CD4-positive, alpha-beta T cell (primary cell): Measurements from ENCODE around the gene VSIG10L2. TPM values are rescaled to one million over a fixed set of nuclear protein-coding genes. Genes with fewer than 3 reads are reported as not detected.

Experiments used
- ATAC-seq: fragments of 200-7000 bp; cut with Tn5 transposase; one replicate; pipeline ENCODE4 v1.10.0; 2022; ENCODE audit warnings: mild to moderate bottlenecking; ENCODE audit not compliant: poor library complexity
- CTCF ChIA-PET: fragments of 350-600 bp; sonication (Branson Sonifier 250); formaldehyde crosslinking; loops from one replicate; lab custom pipeline; 2021; ENCODE audit warnings: antibody characterized with exemption, inconsistent platforms; lab: Charles Lee
- POLR2A ChIA-PET: fragments of 350-600 bp; sonication (Branson Sonifier 250); formaldehyde crosslinking; loops from one replicate; lab custom pipeline; 2021; ENCODE audit warnings: antibody characterized with exemption, inconsistent platforms; lab: Charles Lee
- DNase-seq, 14 experiments: peaks; one replicate each; pipeline ENCODE4 v3.0.0-alpha.2; 2013 to 2020; ENCODE audit warnings: mixed read lengths in 2 of 14
- H3K27ac ChIP-seq, 2 donors: one replicate each; pipeline versions ENCODE4 v1.5.1 to v1.7.0; 2013; ENCODE audit warnings: low read length in 2 of 2, low read depth in 1 of 2, mild to moderate bottlenecking in 1 of 2
- H3K27me3 ChIP-seq, 2 experiments: 1 replicate in 1 of 2; 2 replicates in 1 of 2; pipeline versions ENCODE4 v1.6.1 to v1.7.0; 2013; ENCODE audit warnings: low read length in 2 of 2, control low read depth in 1 of 2, mild to moderate bottlenecking in 1 of 2, moderate library complexity in 1 of 2; ENCODE audit not compliant: insufficient read depth in 2 of 2, control insufficient read depth in 1 of 2
- H3K36me3 ChIP-seq: one replicate; pipeline ENCODE4 v1.6.1; 2013; ENCODE audit warnings: low read length, control low read depth; ENCODE audit not compliant: insufficient read depth
- H3K4me1 ChIP-seq: one replicate; pipeline ENCODE4 v1.6.1; 2013; ENCODE audit warnings: low read length, control low read depth; ENCODE audit not compliant: insufficient read depth
- H3K4me3 ChIP-seq: one replicate; pipeline ENCODE4 v1.5.1; 2013; ENCODE audit warnings: mild to moderate bottlenecking, low read length, moderate library complexity
- H3K9me3 ChIP-seq, 2 experiments: 1 replicate in 1 of 2; 2 replicates in 1 of 2; pipeline versions ENCODE4 v1.6.1 to v1.7.0; 2013; ENCODE audit warnings: low read length in 2 of 2, mild to moderate bottlenecking in 2 of 2, control low read depth in 1 of 2, moderate library complexity in 1 of 2; ENCODE audit not compliant: control insufficient read depth in 1 of 2, insufficient read depth in 1 of 2
- H3K27ac Mint-ChIP-seq: one replicate; pipeline ENCODE4 v1.8.0; 2020; ENCODE audit warnings: mixed read lengths
- H3K27me3 Mint-ChIP-seq: one replicate; pipeline ENCODE4 v1.8.0; 2021; ENCODE audit warnings: mixed read lengths
- H3K36me3 Mint-ChIP-seq: one replicate; pipeline ENCODE4 v1.8.0; 2021; ENCODE audit warnings: low read depth, mixed read lengths
- H3K4me1 Mint-ChIP-seq: one replicate; pipeline ENCODE4 v1.8.0; 2021; ENCODE audit warnings: low read depth, mixed read lengths
- H3K4me3 Mint-ChIP-seq: one replicate; pipeline ENCODE4 v1.8.0; 2020; ENCODE audit warnings: mild to moderate bottlenecking, mixed read lengths
- H3K9me3 Mint-ChIP-seq: one replicate; pipeline ENCODE4 v1.8.0; 2020; ENCODE audit warnings: mixed read lengths
- CTCF ChIP-seq: fragments of 200-600 bp; IDR thresholded peaks from one replicate; pipeline ENCODE4 v1.8.0; 2022; ENCODE audit warnings: antibody characterized with exemption, mild to moderate bottlenecking
- intact Hi-C, 2 experiments: fragments of 100-400 bp; cut with DNase I in 1 of 2; cut with micrococcal nuclease in 1 of 2; formaldehyde crosslinking; loops; one replicate each; pipeline versions ENCODE4 v1.15.1 to v1.9.0; 2023 to 2025; cut with DNase I, micrococcal nuclease
- total RNA-seq, 174 experiments: library from RNA in 2 of 174; stranded (reverse) in 2 of 174; gene quantifications; one replicate each; pipeline ENCODE4 v1.2.3 and lab custom pipeline; 2021 to 2026

VSIG10L2 gene
- total RNA-seq, 2 experiments from 2014 or later = not detected

- no peak for TF ChIP-seq CTCF
- H3K27me3 Mint-ChIP-seq = peaks cover 13% of the 10 kb centered on the region
- H3K4me1 ChIP-seq = no peaks in the 10 kb centered on the region
- CTCF ChIA-PET = no interaction called here
- ATAC-seq (no peak), DNase-seq (no peak)
- POLR2A ChIA-PET = no interaction called here
- peaks cover 2 to 8% of the 10 kb centered on the region in 2 experiments for H3K27me3 ChIP-seq
- intact Hi-C loops = no loop called here
- H3K36me3 ChIP-seq = no peaks in the 10 kb centered on the region
- H3K27ac ChIP-seq = no peak overlapping the region
- no peaks in the 10 kb centered on the region for H3K36me3 Mint-ChIP-seq
- no peak overlapping the region for H3K27ac Mint-ChIP-seq
- no peaks in the 10 kb centered on the region for H3K9me3 ChIP-seq
- H3K9me3 Mint-ChIP-seq = no peaks in the 10 kb centered on the region
- no peaks in the 10 kb centered on the region for H3K4me1 Mint-ChIP-seq
- H3K4me3 ChIP-seq = no peak overlapping the region
- H3K4me3 Mint-ChIP-seq = no peak overlapping the region
Measured at GRCh38 chr11:125931116-125931515, 14.7 kb upstream of the VSIG10L2 start.

GRCh38 chr11:125931668-125932067, 14.2 kb upstream of the VSIG10L2 start:
- POLR2A ChIA-PET = no interaction called here
- Mint-ChIP-seq H3K4me1 (no peaks in the 10 kb centered on the region), H3K36me3 (no peaks in the 10 kb centered on the region), H3K9me3 (no peaks in the 10 kb centered on the region), H3K27ac (no peak overlapping the region), H3K27me3 (peaks cover 13% of the 10 kb centered on the region), H3K4me3 (no peak overlapping the region)
- TF ChIP-seq CTCF = no peak
- Histone ChIP-seq H3K36me3 (no peaks in the 10 kb centered on the region), H3K27ac (no peak overlapping the region), H3K27me3 (peaks cover 2 to 8% of the 10 kb centered on the region in 2 experiments), H3K4me1 (no peaks in the 10 kb centered on the region), H3K4me3 (no peak overlapping the region), H3K9me3 (no peaks in the 10 kb centered on the region)
- ATAC-seq (no peak), DNase-seq (no peak)
- intact Hi-C loops = no loop called here
- CTCF ChIA-PET = no interaction called here

GRCh38 chr11:125932301-125932700, 13.5 kb upstream of the VSIG10L2 start:
- no peak overlapping the region for H3K4me3 Mint-ChIP-seq
- peaks cover 9% of the 10 kb centered on the region for H3K27me3 Mint-ChIP-seq
- Histone ChIP-seq H3K9me3 (no peaks in the 10 kb centered on the region), H3K27ac (no peak overlapping the region), H3K4me1 (no peaks in the 10 kb centered on the region), H3K36me3 (no peaks in the 10 kb centered on the region), H3K27me3 (peaks cover 0 to 8% of the 10 kb centered on the region in 2 experiments), H3K4me3 (no peak overlapping the region)
- ChIA-PET CTCF (no interaction called here), POLR2A (no interaction called here)
- TF ChIP-seq CTCF = no peak
- no peaks in the 10 kb centered on the region for H3K36me3 Mint-ChIP-seq
- intact Hi-C loops = no loop called here
- no peaks in the 10 kb centered on the region for H3K4me1 Mint-ChIP-seq
- no peaks in the 10 kb centered on the region for H3K9me3 Mint-ChIP-seq
- DNase-seq (no peak), ATAC-seq (no peak)
- H3K27ac Mint-ChIP-seq = no peak overlapping the region
